Transverse colon (tissue), 4 donors: Measurements from ENCODE around the gene TRAPPC10. TPM values are rescaled to one million over a fixed set of nuclear protein-coding genes. Genes with fewer than 3 reads are reported as not detected.

Experiments
- DNase-seq: peaks from one replicate; pipeline ENCODE4 v3.0.0-alpha.2; 2019
- H3K27ac ChIP-seq, 4 donors: fragments of 200-600 bp; sonication (generic); 2 replicates each; pipeline ENCODE4 v1.5.1; 2016 to 2018; ENCODE audit warnings: inconsistent platforms in 4 of 4
- H3K27me3 ChIP-seq: fragments of 200-600 bp; sonication (generic); 2 replicates; pipeline ENCODE4 v1.5.1; 2017; ENCODE audit warnings: inconsistent platforms
- H3K36me3 ChIP-seq, 4 donors: fragments of 200-600 bp; sonication (generic); 2 replicates each; pipeline ENCODE4 v1.5.1; 2017 to 2019; ENCODE audit warnings: inconsistent platforms in 4 of 4
- H3K4me1 ChIP-seq, 4 donors: fragments of 200-600 bp; sonication (generic); 2 replicates each; pipeline ENCODE4 v1.5.1; 2017 to 2020; ENCODE audit warnings: inconsistent platforms in 4 of 4
- H3K4me3 ChIP-seq, 4 donors: fragments of 200-600 bp; sonication (generic); 1 replicate in 1 of 4; 2 replicates in 3 of 4; pipeline versions ENCODE4 v1.5.1 to v1.6.1; 2017 to 2019; ENCODE audit warnings: inconsistent platforms in 4 of 4
- H3K9me3 ChIP-seq, 2 donors: fragments of 200-600 bp; sonication (generic); 2 replicates each; pipeline ENCODE4 v1.5.1; 2017 to 2019; ENCODE audit warnings: inconsistent platforms in 2 of 2
- EP300 ChIP-seq: sonication (generic); formaldehyde crosslinking; IDR thresholded peaks from one replicate; pipeline ENCODE4 v1.6.1; 2017; ENCODE audit warnings: antibody characterized with exemption, low read depth
- POLR2A ChIP-seq: fragments of 450-650 bp; IDR thresholded peaks from one replicate; pipeline ENCODE4 v1.6.1; 2016; ENCODE audit warnings: antibody characterized with exemption, mild to moderate bottlenecking, moderate library complexity
- POLR2AphosphoS5 ChIP-seq, 3 donors: sonication (generic); formaldehyde crosslinking; IDR thresholded peaks; one replicate each; pipeline ENCODE4 v1.6.1; 2016; ENCODE audit warnings: antibody characterized with exemption in 3 of 3
- WGBS, 2 donors: methylation state at CpG; one replicate each; pipeline ENCODE4 v1.1.5; 2018; ENCODE audit warnings: low coverage in 1 of 2; 5-methylcytosine and 5-hydroxymethylcytosine counted together
- in situ Hi-C, 4 donors: fragments of 200-750 bp; cut with MboI; loops; one replicate each; pipeline versions ENCODE4 v1.15.0 to v1.15.1; 2017; ENCODE audit warnings: low sequenced_read_pairs in 3 of 4, low pct_ligation_motif_present in 1 of 4, low pct_unique_long_range_greater_than_20kb in 1 of 4
- intact Hi-C: fragments of 100-400 bp; cut with DNase I; formaldehyde crosslinking; loops from one replicate; pipeline ENCODE4 v1.15.1; 2023; ENCODE audit warnings: low total_unique reads
- total RNA-seq, 4 donors: library from RNA; depleted of rRNA; stranded (reverse); fragments of >200 nt; gene quantifications; one replicate each; pipeline ENCODE4 v1.1.0, GENCODE V29; 2016
- TF ChIP-seq, protein P1 (sequence below), 5 experiments: fragments of 200-600 bp in 3 of 5; fragments of 450-650 bp in 2 of 5; sonication (generic) in 3 of 5; IDR thresholded peaks; 1 replicate in 2 of 5; 2 replicates in 3 of 5; pipeline ENCODE4 v1.5.1; 2016 to 2017; ENCODE audit warnings: antibody characterized with exemption in 5 of 5, inconsistent platforms in 3 of 5, mild to moderate bottlenecking in 2 of 5, moderate library complexity in 1 of 5

The TRAPPC10 gene
- total RNA-seq, 4 donors from 2014 or later = 71.0 to 81.5 (median 79.8) TPM

DNA sequence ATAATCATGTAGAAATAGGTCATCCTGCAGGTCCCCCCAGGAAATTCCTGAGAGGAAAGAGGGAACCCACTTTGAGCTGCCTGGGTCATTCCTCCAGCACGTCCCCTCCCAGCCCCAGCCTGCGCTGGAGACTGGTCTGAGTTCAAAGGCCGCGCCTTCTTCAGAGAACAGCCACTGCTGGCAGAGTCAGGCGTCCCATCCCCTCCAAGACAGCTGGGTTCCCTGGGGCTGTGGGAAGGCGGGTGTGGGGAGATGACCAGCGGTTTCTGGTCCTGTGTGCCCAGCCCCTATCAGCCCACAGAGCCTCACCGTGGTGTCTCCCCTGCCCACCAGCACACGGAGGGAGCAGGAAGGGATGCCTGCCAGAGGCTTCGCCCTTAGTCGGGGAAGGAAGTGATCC is 18.0 kb upstream of the TRAPPC10 start:
- DNase-seq = no peak
- Histone ChIP-seq H3K36me3 (no peaks in the 10 kb centered on the region), H3K4me1 (no peaks in the 10 kb centered on the region), H3K27ac (no peak overlapping the region), H3K27me3 (no peaks in the 10 kb centered on the region), H3K4me3 (no peak overlapping the region), H3K9me3 (no peaks in the 10 kb centered on the region)
- in situ Hi-C loops = loop anchor here in 1 of 4 donors (25.0 kb wide), 1 partner anchor 182 kb away; no protein-coding TSS in a partner anchor
- WGBS, 2 donors = 63% methylated on average over 5 of the region's 11 CpGs; no CpG with 5 or more reads in 1 of the 2 donors
- intact Hi-C loops = no loop called here
- TF ChIP-seq POLR2AphosphoS5 (IDR thresholded peaks at IDR 0.05) = no peak
- no peak for TF ChIP-seq POLR2A
- TF ChIP-seq, protein P1, sequence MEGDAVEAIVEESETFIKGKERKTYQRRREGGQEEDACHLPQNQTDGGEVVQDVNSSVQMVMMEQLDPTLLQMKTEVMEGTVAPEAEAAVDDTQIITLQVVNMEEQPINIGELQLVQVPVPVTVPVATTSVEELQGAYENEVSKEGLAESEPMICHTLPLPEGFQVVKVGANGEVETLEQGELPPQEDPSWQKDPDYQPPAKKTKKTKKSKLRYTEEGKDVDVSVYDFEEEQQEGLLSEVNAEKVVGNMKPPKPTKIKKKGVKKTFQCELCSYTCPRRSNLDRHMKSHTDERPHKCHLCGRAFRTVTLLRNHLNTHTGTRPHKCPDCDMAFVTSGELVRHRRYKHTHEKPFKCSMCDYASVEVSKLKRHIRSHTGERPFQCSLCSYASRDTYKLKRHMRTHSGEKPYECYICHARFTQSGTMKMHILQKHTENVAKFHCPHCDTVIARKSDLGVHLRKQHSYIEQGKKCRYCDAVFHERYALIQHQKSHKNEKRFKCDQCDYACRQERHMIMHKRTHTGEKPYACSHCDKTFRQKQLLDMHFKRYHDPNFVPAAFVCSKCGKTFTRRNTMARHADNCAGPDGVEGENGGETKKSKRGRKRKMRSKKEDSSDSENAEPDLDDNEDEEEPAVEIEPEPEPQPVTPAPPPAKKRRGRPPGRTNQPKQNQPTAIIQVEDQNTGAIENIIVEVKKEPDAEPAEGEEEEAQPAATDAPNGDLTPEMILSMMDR (IDR thresholded peaks at IDR 0.05) = no peak
- TF ChIP-seq EP300 = no peak

DNA sequence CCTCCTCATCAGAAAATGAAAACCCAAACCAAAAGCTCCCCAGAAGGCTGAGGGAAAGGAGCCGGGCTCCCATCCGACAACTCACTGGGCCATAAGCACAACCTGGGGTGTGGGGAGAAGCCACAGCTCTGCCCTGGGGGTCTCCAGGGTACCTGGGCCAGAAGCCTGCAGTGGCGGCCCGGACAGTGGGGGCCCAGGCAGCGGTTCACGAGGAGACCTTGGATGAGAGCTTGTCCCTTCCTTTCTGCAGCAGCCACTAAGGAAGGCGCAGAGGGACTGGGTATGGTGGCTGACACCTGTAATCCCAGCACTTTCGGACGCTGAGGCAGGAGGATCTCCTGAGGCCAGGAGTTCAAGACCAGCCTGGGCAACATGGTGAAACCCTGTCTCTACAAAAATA is 17.5 kb upstream of the TRAPPC10 start:
- in situ Hi-C loops (loop anchor here in 1 of 4 donors (25.0 kb wide), 1 partner anchor 182 kb away; no protein-coding TSS in a partner anchor), intact Hi-C loops (loop anchor here (5.0 kb wide), 1 partner anchor 97 kb away; no protein-coding TSS in a partner anchor)
- H3K4me1 ChIP-seq = no peaks in the 10 kb centered on the region
- 95% methylated on average over 9 of the region's 9 CpGs; no CpG with 5 or more reads in 1 of the 2 donors for WGBS, 2 donors
- no peak for DNase-seq
- H3K9me3 ChIP-seq = no peaks in the 10 kb centered on the region
- H3K27ac ChIP-seq = no peak overlapping the region
- H3K4me3 ChIP-seq = no peak overlapping the region
- no peaks in the 10 kb centered on the region for H3K27me3 ChIP-seq
- TF ChIP-seq, protein P1 (IDR thresholded peaks at IDR 0.05) = no peak
- H3K36me3 ChIP-seq = no peaks in the 10 kb centered on the region

DNA sequence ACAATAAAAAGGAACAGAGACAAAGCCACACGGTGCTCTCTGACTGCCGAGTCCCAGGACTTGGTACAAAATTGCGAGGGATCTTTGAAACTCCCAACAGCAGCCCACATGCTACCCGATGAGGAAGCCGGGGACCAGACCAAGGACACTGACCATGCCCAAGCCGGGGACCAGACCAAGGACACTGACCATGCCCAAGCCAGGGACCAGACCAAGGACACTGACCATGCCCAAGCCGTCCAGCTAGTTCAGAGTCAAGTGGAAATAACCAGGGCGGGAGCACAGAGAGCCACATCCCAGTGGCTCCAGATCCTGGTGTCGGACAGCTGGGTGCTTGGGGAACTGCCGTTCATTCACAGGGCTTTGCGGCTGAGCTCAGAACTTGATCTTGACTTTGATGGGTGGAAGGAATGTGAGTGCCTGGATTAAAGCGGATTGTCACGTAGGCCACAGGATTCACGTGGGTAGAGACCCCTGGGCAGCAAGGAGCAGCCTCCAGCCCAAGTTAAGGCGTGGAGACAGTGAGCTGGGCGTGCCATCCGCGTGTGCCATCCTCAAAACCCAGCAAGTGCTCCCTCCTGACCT is 16.5 kb upstream of the TRAPPC10 start:
- DNase-seq = no peak
- Histone ChIP-seq H3K4me3 (no peak overlapping the region), H3K27me3 (no peaks in the 10 kb centered on the region), H3K27ac (no peak overlapping the region), H3K36me3 (no peaks in the 10 kb centered on the region), H3K4me1 (no peaks in the 10 kb centered on the region), H3K9me3 (no peaks in the 10 kb centered on the region)
- intact Hi-C loops (loop anchor here (5.0 kb wide), 1 partner anchor 98 kb away; no protein-coding TSS in a partner anchor), in situ Hi-C loops (loop anchor here in 1 of 4 donors (25.0 kb wide), 1 partner anchor 183 kb away; no protein-coding TSS in a partner anchor)
- 80 to 86% methylated on average over 1 to 18 of the region's 18 CpGs for WGBS, 2 donors
- TF ChIP-seq, protein P1 (IDR thresholded peaks at IDR 0.05) = no peak
- TF ChIP-seq POLR2AphosphoS5 (IDR thresholded peaks at IDR 0.05) = no peak
- TF ChIP-seq EP300 = no peak
- TF ChIP-seq POLR2A = no peak

DNA sequence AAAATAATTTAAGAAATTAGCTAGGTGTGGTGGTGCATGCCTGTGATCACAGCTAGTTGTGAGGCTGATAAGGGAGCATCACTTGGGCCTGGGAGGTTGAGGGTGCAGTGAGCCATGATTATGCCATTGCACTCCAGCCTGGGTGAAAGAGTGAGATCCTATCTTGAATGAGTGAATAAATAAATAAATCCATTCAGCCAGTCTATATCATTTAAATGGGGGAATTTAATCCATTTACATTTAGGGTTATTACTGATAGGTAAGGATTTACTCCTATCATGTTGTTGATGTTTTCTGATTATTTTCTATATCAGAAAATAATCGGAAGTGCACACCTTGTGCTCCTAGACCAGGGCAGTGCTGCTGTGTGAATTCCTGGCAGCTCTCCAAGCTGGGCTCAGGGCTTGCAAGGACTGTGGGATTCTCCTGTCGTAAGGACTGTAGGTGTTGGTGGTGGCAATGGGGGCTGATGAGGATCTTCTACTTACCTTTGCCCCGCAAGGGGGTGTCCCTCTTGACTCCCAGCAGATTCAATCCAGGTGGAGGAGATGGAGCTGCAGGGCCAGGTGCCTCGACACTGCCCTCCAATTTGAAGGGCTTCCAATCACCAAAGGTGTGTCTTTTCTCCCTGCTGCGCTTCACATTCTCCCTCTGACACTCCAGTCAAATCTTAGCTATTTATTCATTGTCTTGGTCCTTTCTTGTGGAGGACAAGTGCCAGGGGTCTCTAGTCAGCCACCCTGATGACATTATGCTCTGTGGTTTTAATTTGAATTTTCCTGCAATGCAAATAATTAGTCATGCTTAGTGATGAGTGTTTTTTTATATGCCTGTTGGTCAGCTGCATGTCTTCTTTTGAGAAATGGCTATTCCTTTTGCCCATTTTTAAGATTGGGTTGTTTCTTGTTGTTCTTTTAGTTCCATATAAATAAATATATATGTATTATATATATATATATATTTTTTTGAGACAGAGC is 14.1 kb upstream of the TRAPPC10 start:
- Histone ChIP-seq H3K9me3 (no peaks in the 10 kb centered on the region), H3K4me1 (no peaks in the 10 kb centered on the region), H3K36me3 (no peaks in the 10 kb centered on the region), H3K27me3 (no peaks in the 10 kb centered on the region), H3K27ac (no peak overlapping the region), H3K4me3 (no peak overlapping the region)
- TF ChIP-seq POLR2AphosphoS5 (IDR thresholded peaks at IDR 0.05) (no peak), EP300 (no peak), POLR2A (no peak)
- TF ChIP-seq, protein P1 (IDR thresholded peaks at IDR 0.05) = no peak
- intact Hi-C loops (loop anchor here (5.0 kb wide), 1 partner anchor 101 kb away; no protein-coding TSS in a partner anchor), in situ Hi-C loops (loop anchor here in 1 of 4 donors (25.0 kb wide), 1 partner anchor 186 kb away; no protein-coding TSS in a partner anchor)
- DNase-seq = no peak
- 86 to 87% methylated on average over 5 of the region's 5 CpGs for WGBS, 2 donors
